ENCODE data around the gene GADL1.

GRCh38 chr3:30741889-30742288 lies 152.6 kb downstream of the GADL1 start:
- no peak for TF ChIP-seq POLR2A (IDR thresholded peaks at IDR 0.05; ENCODE audit: low read length)
- no peak for TF ChIP-seq GATA1 (IDR thresholded peaks at IDR 0.05; ENCODE audit: low read depth, low read length)
